ENCODE measurements around the gene SLC16A12. TPM values are rescaled to one million over a fixed set of nuclear protein-coding genes. Genes with fewer than 3 reads are reported as not detected.

SLC16A12 gene
- total and polyA plus RNA-seq, 11 donors: 1.7 to 6.6 (median 2.9) TPM

- ATAC-seq: peak in 2 of 4 donors; percentile 33 to 64
- Histone ChIP-seq H3K9me3 (peaks cover 0 to 10% (median 0%) of the 10 kb centered on the region in 12 donors), H3K27ac (peak overlapping the region in 3 of 12 donors; percentile 12 to 42 (median 26)), H3K36me3 (no peaks in the 10 kb centered on the region), H3K4me3 (no peak overlapping the region), H3K27me3 (no peaks in the 10 kb centered on the region), H3K4me1 (peaks cover 0 to 18% (median 0%) of the 10 kb centered on the region in 12 donors)
- WGBS, 4 donors: 76 to 85% (median 81%) methylated on average over 8 to 13 of the region's 13 CpGs
- peak in 4 of 5 donors; percentile 20 to 31 (median 28) for DNase-seq
- intact Hi-C loops (cut with DNase I): no loop called here
- TF ChIP-seq POLR2A (IDR thresholded peaks at IDR 0.05) (no peak), CTCF (IDR thresholded peaks at IDR 0.05) (no peak)
These were observed 29.6 kb downstream of the SLC16A12 start for GRCh38 chr10:89505640-89506275.

- H3K27ac ChIP-seq: peak overlapping the region in 6 of 12 donors; percentile 42 to 73 (median 48)
- ATAC-seq: no peak
- DNase-seq: no peak
- peaks cover 0 to 18% (median 0%) of the 10 kb centered on the region in 12 donors for H3K4me1 ChIP-seq
- no peaks in the 10 kb centered on the region for H3K36me3 ChIP-seq
- intact Hi-C loops (cut with DNase I): no loop called here
- no peak overlapping the region for H3K4me3 ChIP-seq
- no peak for TF ChIP-seq POLR2A (IDR thresholded peaks at IDR 0.05)
- TF ChIP-seq CTCF (IDR thresholded peaks at IDR 0.05): no peak
- no peaks in the 10 kb centered on the region for H3K27me3 ChIP-seq
- 96% methylated on average over 2 of the region's 2 CpGs for WGBS, 4 donors
- H3K9me3 ChIP-seq: peaks cover 0 to 5% (median 0%) of the 10 kb centered on the region in 12 donors
These were observed 30.7 kb downstream of the SLC16A12 start for GRCh38 chr10:89504691-89505090.

GRCh38 chr10:89503652-89504370 is 31.6 kb downstream of the SLC16A12 start:
- Histone ChIP-seq H3K36me3 (no peaks in the 10 kb centered on the region), H3K27me3 (no peaks in the 10 kb centered on the region), H3K4me3 (no peak overlapping the region), H3K27ac (peak overlapping the region in 10 of 12 donors; percentile 5 to 73 (median 42)), H3K9me3 (peaks cover 0 to 5% (median 0%) of the 10 kb centered on the region in 12 donors), H3K4me1 (peaks cover 0 to 18% (median 0%) of the 10 kb centered on the region in 12 donors)
- 64 to 70% (median 68%) methylated on average over 4 of the region's 4 CpGs for WGBS, 4 donors
- intact Hi-C loops (cut with DNase I): no loop called here
- DNase-seq (peak in 2 of 5 donors; percentile 32 to 40), ATAC-seq (peak in 2 of 4 donors; percentile 60 to 65)
- no peak for TF ChIP-seq POLR2A (IDR thresholded peaks at IDR 0.05)
- no peak for TF ChIP-seq CTCF (IDR thresholded peaks at IDR 0.05)

GRCh38 chr10:89503151-89503550 is 32.2 kb downstream of the SLC16A12 start:
- intact Hi-C loops (cut with DNase I): no loop called here
- H3K27ac ChIP-seq: peak overlapping the region in 9 of 12 donors; percentile 5 to 73 (median 43)
- 88 to 95% (median 89%) methylated on average over 3 of the region's 3 CpGs for WGBS, 4 donors
- H3K9me3 ChIP-seq: peaks cover 0 to 5% (median 0%) of the 10 kb centered on the region in 12 donors
- no peak for DNase-seq
- ATAC-seq: no peak
- no peak overlapping the region for H3K4me3 ChIP-seq
- peaks cover 0 to 18% (median 0%) of the 10 kb centered on the region in 12 donors for H3K4me1 ChIP-seq
- H3K27me3 ChIP-seq: no peaks in the 10 kb centered on the region
- H3K36me3 ChIP-seq: no peaks in the 10 kb centered on the region
- TF ChIP-seq CTCF (IDR thresholded peaks at IDR 0.05) (no peak), POLR2A (IDR thresholded peaks at IDR 0.05) (no peak)
